MCF 10A (cell line): ENCODE results near the gene RDH5. TPM values are rescaled to one million over a fixed set of nuclear protein-coding genes. Genes with fewer than 3 reads are reported as not detected.

Experiments used
- BruUV-seq: library from RNA; stranded (reverse); fragments of 400-500 nt; replicated peaks from 2 replicates; lab custom pipeline; 2021; lab: Mats Ljungman, UMichigan
- CTCF ChIA-PET: fragments of 300-600 bp; sonication (Branson Sonifier 250); formaldehyde crosslinking; extraction: SDS; loops from one replicate; lab custom pipeline; 2021; ENCODE audit warnings: antibody characterized with exemption, inconsistent platforms; lab: Yijun Ruan, JAX
- POLR2A ChIA-PET: fragments of 300-600, 350-650 bp; sonication (Branson Sonifier 250); formaldehyde crosslinking; extraction: SDS; loops from one replicate; lab custom pipeline; 2020; ENCODE audit warnings: antibody characterized with exemption, inconsistent platforms; lab: Yijun Ruan, JAX
- DNase-seq: peaks from one replicate; pipeline ENCODE4 v3.0.0-alpha.2; 2018; ENCODE audit not compliant: unreplicated experiment
- H3K27ac Mint-ChIP-seq: one replicate; pipeline ENCODE4 v1.8.0; 2022; ENCODE audit warnings: mild to moderate bottlenecking, low read depth, mixed read lengths; ENCODE audit not compliant: unreplicated experiment
- H3K27me3 Mint-ChIP-seq: one replicate; pipeline ENCODE4 v1.8.0; 2022; ENCODE audit warnings: mixed read lengths; ENCODE audit not compliant: insufficient read depth, unreplicated experiment
- H3K36me3 Mint-ChIP-seq: one replicate; pipeline ENCODE4 v1.8.0; 2022; ENCODE audit warnings: mild to moderate bottlenecking, moderate library complexity, mixed read lengths; ENCODE audit not compliant: insufficient read depth, unreplicated experiment
- H3K4me1 Mint-ChIP-seq: one replicate; pipeline ENCODE4 v1.8.0; 2022; ENCODE audit warnings: mixed read lengths; ENCODE audit not compliant: insufficient read depth, unreplicated experiment
- H3K4me3 Mint-ChIP-seq: one replicate; pipeline ENCODE4 v1.8.0; 2022; ENCODE audit warnings: mild to moderate bottlenecking, moderate library complexity, mixed read lengths; ENCODE audit not compliant: unreplicated experiment
- H3K9me3 Mint-ChIP-seq: one replicate; pipeline ENCODE4 v1.8.0; 2022; ENCODE audit warnings: mixed read lengths; ENCODE audit not compliant: unreplicated experiment
- intact Hi-C: fragments of 100-400 bp; cut with micrococcal nuclease; formaldehyde crosslinking; loops from 2 replicates; pipeline ENCODE4 v1.14.1; 2022
- total RNA-seq: library from RNA; stranded (reverse); gene quantifications from 2 replicates; pipeline ENCODE4 v1.2.3, GENCODE V29; 2022
- TF ChIP-seq, protein P1 (sequence below): fragments of 200-600 bp; IDR thresholded peaks from one replicate; pipeline ENCODE4 v1.8.0; 2022; ENCODE audit warnings: antibody characterized with exemption, mild to moderate bottlenecking; ENCODE audit not compliant: unreplicated experiment

The RDH5 gene
- total RNA-seq, 1 experiment from 2014 or later: 2.5 TPM

GRCh38 chr12:55734595-55734994 lies 14.4 kb downstream of the RDH5 start:
- peaks cover 37% of the 10 kb centered on the region for H3K4me1 Mint-ChIP-seq
- no peaks in the 10 kb centered on the region for H3K9me3 Mint-ChIP-seq
- no peak overlapping the region for H3K27ac Mint-ChIP-seq
- TF ChIP-seq, protein P1, sequence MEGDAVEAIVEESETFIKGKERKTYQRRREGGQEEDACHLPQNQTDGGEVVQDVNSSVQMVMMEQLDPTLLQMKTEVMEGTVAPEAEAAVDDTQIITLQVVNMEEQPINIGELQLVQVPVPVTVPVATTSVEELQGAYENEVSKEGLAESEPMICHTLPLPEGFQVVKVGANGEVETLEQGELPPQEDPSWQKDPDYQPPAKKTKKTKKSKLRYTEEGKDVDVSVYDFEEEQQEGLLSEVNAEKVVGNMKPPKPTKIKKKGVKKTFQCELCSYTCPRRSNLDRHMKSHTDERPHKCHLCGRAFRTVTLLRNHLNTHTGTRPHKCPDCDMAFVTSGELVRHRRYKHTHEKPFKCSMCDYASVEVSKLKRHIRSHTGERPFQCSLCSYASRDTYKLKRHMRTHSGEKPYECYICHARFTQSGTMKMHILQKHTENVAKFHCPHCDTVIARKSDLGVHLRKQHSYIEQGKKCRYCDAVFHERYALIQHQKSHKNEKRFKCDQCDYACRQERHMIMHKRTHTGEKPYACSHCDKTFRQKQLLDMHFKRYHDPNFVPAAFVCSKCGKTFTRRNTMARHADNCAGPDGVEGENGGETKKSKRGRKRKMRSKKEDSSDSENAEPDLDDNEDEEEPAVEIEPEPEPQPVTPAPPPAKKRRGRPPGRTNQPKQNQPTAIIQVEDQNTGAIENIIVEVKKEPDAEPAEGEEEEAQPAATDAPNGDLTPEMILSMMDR: no peak
- peaks cover 6% of the 10 kb centered on the region for H3K36me3 Mint-ChIP-seq
- ChIA-PET POLR2A (no interaction called here), CTCF (interaction anchor here (0.6 to 1.2 kb wide), 8 partner anchors 12 to 306 kb away, joined by 3 to 5 read pairs (median 3); partner anchors contain the start of gene SUOX)
- DNase-seq: no peak
- intact Hi-C loops: loop anchor here (10.0 kb wide), 2 partner anchors 460 to 490 kb away; partner anchors contain the start of genes NABP2 and RNF41
- no peak overlapping the region for H3K4me3 Mint-ChIP-seq
- H3K27me3 Mint-ChIP-seq: no peaks in the 10 kb centered on the region
- BruUV-seq: no TSS peak

DNA sequence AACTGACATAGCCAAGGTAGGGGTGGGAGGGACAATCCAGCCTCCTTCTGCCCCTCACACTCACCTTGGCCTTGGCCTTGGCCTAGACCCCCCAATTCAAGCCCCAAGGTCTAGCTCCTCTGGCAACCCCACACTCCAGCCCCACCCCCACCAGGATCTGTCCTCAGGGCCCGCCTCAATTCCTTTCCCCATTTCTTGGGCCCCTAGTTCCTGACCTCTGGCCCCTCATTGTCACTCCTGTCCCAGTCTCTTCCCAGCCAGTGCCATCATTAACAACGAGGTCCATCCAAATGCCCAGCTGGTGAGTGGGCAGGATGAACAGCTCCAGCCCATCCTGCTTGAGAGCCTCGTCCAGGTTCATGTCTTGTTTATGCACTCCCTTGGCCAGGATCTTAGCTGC lies 15.9 kb downstream of the RDH5 start:
- ChIA-PET CTCF (interaction anchor here (0.6 to 3.8 kb wide), 7 partner anchors 12 to 239 kb away, joined by 3 to 36 read pairs (median 5); no protein-coding TSS in a partner anchor), POLR2A (no interaction called here)
- TF ChIP-seq, protein P1: no peak
- Mint-ChIP-seq H3K27me3 (no peaks in the 10 kb centered on the region), H3K27ac (no peak overlapping the region), H3K9me3 (no peaks in the 10 kb centered on the region), H3K4me1 (peaks cover 25% of the 10 kb centered on the region), H3K4me3 (no peak overlapping the region), H3K36me3 (peaks cover 6% of the 10 kb centered on the region)
- DNase-seq: no peak
- BruUV-seq: no TSS peak
- intact Hi-C loops: loop anchor here (2.0 to 10.0 kb wide), 4 partner anchors 55 to 549 kb away; partner anchors contain the start of genes NABP2 and RNF41

DNA sequence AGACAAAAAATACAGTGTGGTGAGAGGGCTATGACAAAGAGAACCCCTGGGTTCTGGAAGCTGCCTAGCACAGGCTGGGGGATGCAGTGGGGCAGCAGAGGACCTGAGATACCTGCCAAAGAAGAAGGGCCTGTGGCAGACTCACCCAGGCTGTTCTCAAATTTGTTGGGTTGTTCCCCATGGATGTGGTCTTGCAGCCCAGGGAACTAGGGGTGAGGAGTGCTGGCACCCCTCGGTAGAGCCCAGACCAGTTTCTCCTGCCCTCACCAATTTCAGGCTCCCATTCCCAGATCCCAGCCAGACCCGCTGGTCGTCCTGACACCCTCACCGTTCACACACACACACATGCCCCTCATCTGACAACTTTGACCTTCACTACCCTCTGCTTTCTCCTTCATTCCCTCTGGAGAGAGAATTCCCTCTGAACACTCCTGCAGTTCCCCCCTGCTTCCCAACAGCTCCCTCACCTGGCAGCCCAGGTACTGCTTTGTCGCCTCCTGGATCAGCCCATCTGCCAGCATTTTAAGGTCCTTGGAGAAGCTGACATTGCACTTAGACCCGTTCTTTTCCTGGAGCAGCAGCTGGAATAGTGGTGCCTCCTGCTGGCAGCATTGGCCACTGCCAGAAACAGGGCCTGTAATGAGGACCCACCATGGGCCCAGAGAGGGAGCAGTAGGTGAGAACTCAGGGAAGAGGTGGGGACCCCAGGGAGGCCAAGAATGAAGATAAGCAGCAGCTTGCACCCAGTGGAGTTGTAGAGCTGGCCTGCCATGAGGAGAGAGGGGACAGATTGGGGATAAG lies 16.8 kb downstream of the RDH5 start:
- Mint-ChIP-seq H3K9me3 (no peaks in the 10 kb centered on the region), H3K4me3 (no peak overlapping the region), H3K36me3 (peaks cover 6% of the 10 kb centered on the region), H3K4me1 (peaks cover 27% of the 10 kb centered on the region), H3K27me3 (peaks cover 5% of the 10 kb centered on the region), H3K27ac (no peak overlapping the region)
- no TSS peak for BruUV-seq
- POLR2A ChIA-PET: interaction anchor here (0.6 kb wide), 2 partner anchors 70 to 771 kb away, joined by 3 read pairs; no protein-coding TSS in a partner anchor
- CTCF ChIA-PET: interaction anchor here (0.6 to 3.8 kb wide), 19 partner anchors 11 to 415 kb away, joined by 3 to 36 read pairs (median 3); partner anchors contain the start of genes MYL6B, ORMDL2, SARNP and ZC3H10
- TF ChIP-seq, protein P1: peak; percentile 63
- peak; percentile 81 for DNase-seq
- intact Hi-C loops: loop anchor here (1.0 to 10.0 kb wide), 5 partner anchors 56 to 550 kb away; partner anchors contain the start of genes NABP2 and RNF41
